Breast epithelium (tissue), 4 donors: ENCODE data around the gene PRDM10. TPM values are rescaled to one million over a fixed set of nuclear protein-coding genes. Genes with fewer than 3 reads are reported as not detected.

ENCODE experiments used
- DNase-seq, 2 donors: peaks; one replicate each; pipeline ENCODE4 v3.0.0-alpha.2; 2019; ENCODE audit warnings: low spot score in 2 of 2
- H3K27ac ChIP-seq, 2 donors: fragments of 200-600 bp; sonication (generic) in 1 of 2; one replicate each; pipeline ENCODE4 v1.5.1; 2016 to 2019; ENCODE audit warnings: mild to moderate bottlenecking in 1 of 2
- H3K27me3 ChIP-seq, 2 donors: fragments of 200-600 bp; sonication (generic) in 1 of 2; one replicate each; pipeline versions ENCODE4 v1.5.1 to v1.6.0; 2017 to 2019; ENCODE audit warnings: control low read depth in 1 of 2, mild to moderate bottlenecking in 1 of 2
- H3K36me3 ChIP-seq: fragments of 200-600 bp; one replicate; pipeline ENCODE4 v1.5.1; 2019
- H3K4me1 ChIP-seq, 2 donors: fragments of 200-600 bp; sonication (generic); one replicate each; pipeline ENCODE4 v1.5.1; 2016 to 2019; ENCODE audit warnings: control low read depth in 1 of 2
- H3K4me3 ChIP-seq, 3 donors: fragments of 200-600 bp; sonication (generic); 1 replicate in 2 of 3; 2 replicates in 1 of 3; pipeline ENCODE4 v1.5.1; 2016 to 2019; ENCODE audit warnings: mild to moderate bottlenecking in 3 of 3, moderate library complexity in 2 of 3
- H3K9me3 ChIP-seq, 2 donors: fragments of 200-600 bp; sonication (generic) in 1 of 2; one replicate each; pipeline ENCODE4 v1.5.1; 2016 to 2019; ENCODE audit warnings: control low read depth in 1 of 2
- CTCF ChIP-seq, 3 donors: fragments of 450-650 bp; IDR thresholded peaks; one replicate each; pipeline ENCODE4 v1.5.1; 2016 to 2017; ENCODE audit warnings: antibody characterized with exemption in 3 of 3, mild to moderate bottlenecking in 3 of 3, moderate library complexity in 3 of 3
- POLR2A ChIP-seq: fragments of 450-650 bp; IDR thresholded peaks from one replicate; pipeline ENCODE4 v1.6.1; 2016; ENCODE audit warnings: antibody characterized with exemption, mild to moderate bottlenecking, moderate library complexity
- POLR2AphosphoS5 ChIP-seq, 3 donors: sonication (generic); formaldehyde crosslinking; IDR thresholded peaks; one replicate each; pipeline ENCODE4 v1.6.1; 2017; ENCODE audit warnings: antibody characterized with exemption in 3 of 3
- intact Hi-C: fragments of 100-400 bp; cut with DNase I; formaldehyde crosslinking; loops from one replicate; pipeline ENCODE4 v1.15.1; 2023; ENCODE audit warnings: low total_unique reads
- total RNA-seq, 3 donors: library from RNA; depleted of rRNA; stranded (reverse); fragments of >200 nt; gene quantifications; one replicate each; pipeline ENCODE4 v1.1.0, GENCODE V29; 2016

PRDM10 gene
- total RNA-seq, 3 donors from 2014 or later, result 4.5 to 15.2 (median 10.8) TPM

GRCh38 chr11:129996113-129996870, 6.3 kb downstream of the PRDM10 start:
- no peak for DNase-seq
- peak overlapping the region; percentile 28 to 37 for H3K27ac ChIP-seq
- H3K36me3 ChIP-seq, result no peaks in the 10 kb centered on the region
- H3K4me3 ChIP-seq, result no peak overlapping the region
- H3K9me3 ChIP-seq, result no peaks in the 10 kb centered on the region
- H3K4me1 ChIP-seq, result no peaks in the 10 kb centered on the region
- TF ChIP-seq CTCF (IDR thresholded peaks at IDR 0.05), result no peak
- no peak for TF ChIP-seq POLR2AphosphoS5 (IDR thresholded peaks at IDR 0.05)
- no peak for TF ChIP-seq POLR2A
- intact Hi-C loops, result no loop called here
- no peaks in the 10 kb centered on the region for H3K27me3 ChIP-seq

DNA sequence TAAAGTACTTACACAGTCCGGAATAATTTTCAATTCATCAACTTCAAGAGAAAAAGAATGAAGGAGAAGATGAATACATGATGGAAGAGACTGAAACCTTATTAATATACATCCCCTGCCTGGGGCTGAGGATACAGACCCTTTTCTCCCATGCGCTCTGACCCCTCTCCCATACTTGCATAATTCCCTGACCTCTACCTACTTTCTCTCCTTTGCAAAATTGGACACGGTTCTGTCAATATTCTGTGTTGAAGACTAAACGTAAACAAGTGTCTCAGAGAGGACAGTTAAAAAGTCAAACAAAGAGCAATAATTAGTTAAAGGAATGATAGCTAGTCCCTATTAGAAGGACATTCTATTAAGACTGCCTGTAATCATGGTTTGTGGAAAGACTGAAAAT, 7.5 kb downstream of the PRDM10 start:
- H3K27ac ChIP-seq, result no peak overlapping the region
- no peak for DNase-seq
- intact Hi-C loops, result no loop called here

DNA sequence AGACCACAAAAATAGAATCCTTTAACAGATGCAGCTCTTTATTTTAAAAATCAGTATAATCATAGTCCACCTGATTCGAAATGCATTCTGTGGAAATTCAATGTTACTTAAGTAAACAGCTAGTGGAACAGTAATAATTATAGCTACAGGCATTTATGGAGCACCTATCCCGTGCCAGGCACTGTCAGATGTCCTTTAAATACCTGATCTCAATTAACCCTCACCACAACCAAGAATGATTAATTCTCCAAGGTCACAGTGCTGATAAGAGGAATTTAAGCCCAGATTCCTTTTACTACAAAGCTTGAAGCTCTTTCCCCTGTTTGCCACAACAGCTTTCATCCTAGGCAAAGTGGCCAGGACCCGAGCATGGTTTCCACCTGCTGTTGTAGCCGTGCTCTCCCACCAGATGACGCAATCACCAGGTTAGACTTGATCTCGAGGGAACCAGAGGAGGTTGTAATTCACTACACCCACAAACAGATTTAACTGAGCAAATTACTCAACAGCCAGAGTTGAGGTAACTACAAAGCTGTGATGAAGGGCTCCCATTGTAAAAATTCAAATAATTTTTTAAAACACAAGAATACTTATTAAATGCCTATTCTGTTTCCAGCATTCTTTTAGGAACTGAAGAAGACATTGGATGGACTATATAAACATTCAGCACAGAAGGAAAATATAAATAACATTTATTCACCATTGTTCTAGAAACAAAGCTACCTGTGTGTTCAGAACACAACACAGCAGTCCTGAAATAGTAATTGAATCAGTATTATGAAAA, 10.3 kb downstream of the PRDM10 start:
- H3K9me3 ChIP-seq, result no peaks in the 10 kb centered on the region
- no peaks in the 10 kb centered on the region for H3K27me3 ChIP-seq
- TF ChIP-seq POLR2AphosphoS5 (IDR thresholded peaks at IDR 0.05), result no peak
- TF ChIP-seq CTCF (IDR thresholded peaks at IDR 0.05), result peak in 1 of 3 donors; percentile 51
- intact Hi-C loops, result loop anchor here (5.0 kb wide), 1 partner anchor 515 kb away; no protein-coding TSS in a partner anchor
- H3K27ac ChIP-seq, result peak overlapping the region in 1 of 2 donors; percentile 51
- no peak overlapping the region for H3K4me3 ChIP-seq
- DNase-seq, result peak in 1 of 2 donors; percentile 35
- H3K4me1 ChIP-seq, result no peaks in the 10 kb centered on the region
- H3K36me3 ChIP-seq, result no peaks in the 10 kb centered on the region

More for the DNA sequence above, 7.5 kb downstream of the PRDM10 start:
- Histone ChIP-seq H3K9me3 (no peaks in the 10 kb centered on the region), H3K4me3 (no peak overlapping the region), H3K36me3 (no peaks in the 10 kb centered on the region), H3K27me3 (no peaks in the 10 kb centered on the region), H3K4me1 (no peaks in the 10 kb centered on the region)
- no peak for TF ChIP-seq POLR2A
- TF ChIP-seq POLR2AphosphoS5 (IDR thresholded peaks at IDR 0.05), result no peak
- TF ChIP-seq CTCF (IDR thresholded peaks at IDR 0.05), result no peak

DNA sequence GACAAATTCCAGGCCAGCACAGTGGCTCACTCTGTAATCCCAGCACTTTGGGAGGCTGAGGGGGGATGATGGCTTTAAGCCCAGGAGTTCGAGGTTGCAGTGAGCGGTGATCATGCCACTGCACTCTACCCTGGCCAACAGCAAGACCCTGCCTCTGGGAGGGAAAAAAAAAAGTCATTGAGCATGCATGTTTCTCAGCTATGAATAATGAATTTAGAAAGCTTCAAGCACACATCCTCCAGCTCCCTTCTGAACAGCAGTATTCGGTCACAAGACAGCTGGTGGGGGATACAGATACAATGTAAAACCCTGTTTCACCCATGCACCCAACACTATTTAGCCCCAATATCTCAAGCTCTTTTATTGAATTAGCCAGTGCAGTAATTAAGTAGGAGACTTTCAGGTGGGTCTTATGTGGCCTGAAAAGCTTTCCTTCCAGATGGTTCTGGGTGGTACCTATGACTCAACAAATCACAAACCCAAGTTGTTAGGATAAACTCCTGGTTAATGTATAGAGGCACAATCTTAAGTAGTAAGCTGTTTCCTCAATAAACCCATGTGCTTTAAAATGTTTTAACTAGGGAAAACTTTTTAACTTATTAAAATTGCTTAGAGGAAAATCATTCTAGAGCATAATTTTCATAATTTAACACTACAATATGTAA, 13.4 kb downstream of the PRDM10 start:
- H3K36me3 ChIP-seq, result no peaks in the 10 kb centered on the region
- no peak for DNase-seq
- H3K27ac ChIP-seq, result no peak overlapping the region
- H3K9me3 ChIP-seq, result no peaks in the 10 kb centered on the region
- H3K27me3 ChIP-seq, result no peaks in the 10 kb centered on the region
- no peaks in the 10 kb centered on the region for H3K4me1 ChIP-seq
- intact Hi-C loops, result no loop called here
- TF ChIP-seq POLR2AphosphoS5 (IDR thresholded peaks at IDR 0.05), result no peak
- TF ChIP-seq POLR2A, result no peak
- no peak for TF ChIP-seq CTCF (IDR thresholded peaks at IDR 0.05)
- H3K4me3 ChIP-seq, result no peak overlapping the region
